ENCODE results near the gene LMOD1. TPM values are rescaled to one million over a fixed set of nuclear protein-coding genes. Genes with fewer than 3 reads are reported as not detected.
"Not testable (repeated sequence)": the region's sequence is repeated elsewhere in the genome, so short reads cannot be mapped to it uniquely, and the experiment has no call there.

The LMOD1 gene
- total and polyA plus RNA-seq, 11 donors: 4.6 to 24.9 (median 10.0) TPM

DNA sequence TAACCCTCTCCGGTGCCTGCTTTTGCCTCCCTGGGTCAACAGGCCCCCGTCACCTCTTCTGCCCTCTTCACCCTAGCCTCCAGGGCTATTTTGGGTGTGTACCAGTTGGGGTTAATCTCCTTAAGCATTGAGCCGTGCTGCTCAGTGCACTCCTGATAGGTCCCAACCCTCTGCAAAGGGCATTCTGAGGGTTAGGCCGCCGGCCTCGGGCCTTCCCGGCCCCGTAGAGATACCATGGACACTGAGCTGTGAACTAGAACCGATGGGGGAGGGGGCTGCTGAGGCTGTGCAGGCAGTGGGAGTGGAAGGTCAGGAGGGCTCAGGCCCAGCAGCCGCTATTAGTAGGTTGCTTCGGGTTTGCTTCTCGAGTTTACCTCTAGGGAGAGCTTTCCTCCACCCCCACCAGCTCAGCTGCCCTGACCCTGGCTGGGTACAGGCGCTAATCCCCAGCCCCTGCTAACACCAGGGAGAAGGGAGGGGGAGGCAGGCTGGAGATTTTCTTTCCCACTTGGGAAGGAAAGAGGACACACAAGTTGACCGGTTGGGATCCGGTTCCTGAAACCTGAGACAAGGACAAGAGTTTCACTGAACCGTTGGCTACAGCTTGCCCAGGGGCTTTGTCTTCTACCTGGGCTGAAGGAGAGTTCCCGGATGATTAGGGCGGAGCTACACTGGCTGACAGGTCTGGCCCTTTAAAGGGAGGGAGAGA is 4.8 kb downstream of the LMOD1 start:
- peaks cover 0 to 28% (median 3%) of the 10 kb centered on the region in 12 donors for H3K4me1 ChIP-seq
- DNase-seq (no peak), ATAC-seq (peak in 2 of 4 donors; percentile 6 to 21)
- intact Hi-C loops (cut with DNase I): loop anchor here in 3 of 10 donors (5.0 to 10.0 kb wide), 2 partner anchors 34 to 47 kb away; no protein-coding TSS in a partner anchor
- peak overlapping the region in 7 of 12 donors; percentile 18 to 89 (median 39) for H3K27ac ChIP-seq
- H3K36me3 ChIP-seq: no peaks in the 10 kb centered on the region
- 50 to 56% (median 52%) methylated on average over 18 of the region's 18 CpGs for WGBS, 4 donors
- H3K27me3 ChIP-seq: peaks cover 0 to 20% (median 0%) of the 10 kb centered on the region in 9 donors
- H3K9me3 ChIP-seq: no peaks in the 10 kb centered on the region
- no peak for TF ChIP-seq POLR2A (IDR thresholded peaks at IDR 0.05)
- TF ChIP-seq CTCF (IDR thresholded peaks at IDR 0.05): no peak
- H3K4me3 ChIP-seq: peak overlapping the region in 7 of 12 donors; percentile 3 to 61 (median 27)

DNA sequence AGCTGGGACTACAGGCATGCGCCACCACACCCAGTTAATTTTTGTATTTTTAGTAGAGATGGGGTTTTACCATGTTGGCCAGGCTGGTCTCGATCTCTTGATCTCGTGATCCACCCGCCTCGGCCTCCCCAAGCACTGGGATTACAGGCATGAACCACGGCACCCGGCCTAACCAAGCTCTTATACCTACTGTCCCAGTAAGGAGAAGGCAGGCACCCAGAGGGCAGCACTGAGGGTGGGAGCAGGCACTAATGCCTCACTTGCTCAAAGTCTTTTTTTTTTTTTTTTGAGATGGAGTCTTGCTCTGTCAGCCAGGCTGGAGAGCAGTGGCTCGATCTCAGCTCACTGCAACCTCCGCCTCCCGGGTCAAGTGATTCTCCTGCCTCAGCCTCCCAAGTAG is 6.0 kb downstream of the LMOD1 start:
- Histone ChIP-seq H3K4me1 (peaks cover 0 to 28% (median 0%) of the 10 kb centered on the region in 12 donors), H3K27ac (peak overlapping the region in 1 of 12 donors; percentile 89)
- not testable (repeated sequence) for H3K27me3 ChIP-seq, H3K9me3 ChIP-seq, ATAC-seq, H3K4me3 ChIP-seq, H3K36me3 ChIP-seq, DNase-seq
- intact Hi-C loops (cut with DNase I): loop anchor here in 3 of 10 donors (5.0 to 10.0 kb wide), 2 partner anchors 33 to 46 kb away; no protein-coding TSS in a partner anchor
- WGBS, 4 donors: 93 to 97% (median 94%) methylated on average over 10 of the region's 10 CpGs

DNA sequence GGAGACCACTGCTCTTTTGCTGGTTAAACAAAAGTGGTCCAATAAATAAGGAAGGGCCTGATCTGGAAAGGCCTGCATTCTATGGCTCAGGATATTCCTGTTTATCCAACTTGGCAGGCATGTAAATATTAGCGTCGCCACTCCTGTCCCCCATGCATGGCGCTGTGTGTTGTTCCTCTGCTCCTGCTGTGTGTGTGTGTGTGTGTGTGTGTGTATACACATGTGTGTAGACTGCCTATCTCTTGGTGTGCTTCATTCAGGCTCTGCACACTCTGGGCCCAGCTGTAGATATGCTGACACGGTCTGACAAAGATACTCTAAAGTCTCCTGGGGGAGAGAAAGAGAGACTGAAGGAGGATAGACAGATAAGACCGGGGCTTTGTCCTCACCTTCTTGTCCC is 6.8 kb downstream of the LMOD1 start:
- no peak overlapping the region for H3K4me3 ChIP-seq
- no peak for DNase-seq
- WGBS, 4 donors: 64 to 80% (median 67%) methylated on average over 5 of the region's 5 CpGs
- H3K27me3 ChIP-seq: peaks cover 0 to under 1% (median 0%) of the 10 kb centered on the region in 9 donors
- no peaks in the 10 kb centered on the region for H3K9me3 ChIP-seq
- peaks cover 0 to 28% (median 0%) of the 10 kb centered on the region in 12 donors for H3K4me1 ChIP-seq
- peak overlapping the region in 2 of 12 donors; percentile 57 to 89 for H3K27ac ChIP-seq
- intact Hi-C loops (cut with DNase I): no loop called here
- TF ChIP-seq POLR2A (IDR thresholded peaks at IDR 0.05): no peak
- no peaks in the 10 kb centered on the region for H3K36me3 ChIP-seq
- ATAC-seq: no peak

DNA sequence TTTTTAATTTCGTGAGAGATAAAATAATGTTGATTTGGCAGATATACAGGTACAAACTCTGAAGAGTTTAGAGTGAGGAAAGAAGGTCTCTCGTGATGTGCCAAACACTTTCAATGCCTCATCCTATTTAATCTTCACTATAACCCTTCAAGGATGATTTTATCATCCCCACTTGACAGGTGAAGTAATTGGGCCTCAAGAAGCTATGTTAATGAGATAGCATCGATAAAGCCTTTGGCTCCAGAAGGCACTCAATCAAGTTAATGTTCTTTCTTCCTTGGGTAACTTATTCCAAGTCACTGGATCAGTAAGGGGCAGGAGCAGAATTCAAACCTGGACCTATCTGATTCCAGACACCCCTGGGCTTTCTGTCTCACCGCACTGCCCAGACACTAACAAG is 7.2 kb downstream of the LMOD1 start:
- Histone ChIP-seq H3K27ac (peak overlapping the region in 5 of 12 donors; percentile 1 to 89 (median 46)), H3K27me3 (no peaks in the 10 kb centered on the region), H3K4me3 (no peak overlapping the region), H3K36me3 (no peaks in the 10 kb centered on the region), H3K9me3 (no peaks in the 10 kb centered on the region), H3K4me1 (peaks cover 0 to 28% (median 0%) of the 10 kb centered on the region in 12 donors)
- ATAC-seq: no peak
- no peak for DNase-seq
- intact Hi-C loops (cut with DNase I): no loop called here
- no peak for TF ChIP-seq POLR2A (IDR thresholded peaks at IDR 0.05)
- no peak for TF ChIP-seq CTCF (IDR thresholded peaks at IDR 0.05)
- WGBS, 4 donors: 50 to 63% (median 56%) methylated on average over 4 of the region's 4 CpGs

- no peaks in the 10 kb centered on the region for H3K9me3 ChIP-seq
- peak; percentile 46 to 58 (median 54) for ATAC-seq
- no peaks in the 10 kb centered on the region for H3K27me3 ChIP-seq
- TF ChIP-seq POLR2A (IDR thresholded peaks at IDR 0.05): no peak
- no peak for TF ChIP-seq CTCF (IDR thresholded peaks at IDR 0.05)
- peak overlapping the region in 7 of 12 donors; percentile 1 to 89 (median 39) for H3K27ac ChIP-seq
- no peak overlapping the region for H3K4me3 ChIP-seq
- 41 to 50% (median 45%) methylated on average over 4 of the region's 4 CpGs for WGBS, 4 donors
- H3K36me3 ChIP-seq: no peaks in the 10 kb centered on the region
- H3K4me1 ChIP-seq: peaks cover 0 to 28% (median 0%) of the 10 kb centered on the region in 12 donors
- no peak for DNase-seq
- intact Hi-C loops (cut with DNase I): no loop called here
Measured at GRCh38 chr1:201938440-201939035, 7.8 kb downstream of the LMOD1 start.

All from heart left ventricle (tissue), 16 donors.